Adrenal gland (tissue), 12 donors: ENCODE results near the gene NRXN3. TPM values are rescaled to one million over a fixed set of nuclear protein-coding genes. Genes with fewer than 3 reads are reported as not detected.

ENCODE experiments used
- DNase-seq, 7 donors: peaks; one replicate each; pipeline ENCODE4 v3.0.0-alpha.2; 2019 to 2020
- H3K27ac ChIP-seq, 5 donors: fragments of 200-600 bp; sonication (generic) in 4 of 5; 1 replicate in 3 of 5; 2 replicates in 2 of 5; pipeline versions ENCODE4 v1.5.1 to v1.8.0; 2016 to 2020; ENCODE audit warnings: mild to moderate bottlenecking in 1 of 5
- H3K27me3 ChIP-seq: fragments of 200-600 bp; 2 replicates; pipeline ENCODE4 v1.8.0; 2021
- H3K36me3 ChIP-seq, 2 donors: fragments of 200-600 bp; replicated peaks in 1 of 2; 1 replicate in 1 of 2; 2 replicates in 1 of 2; pipeline versions ENCODE4 v1.5.1 to v1.8.0; 2018 to 2022
- H3K4me1 ChIP-seq, 2 donors: fragments of 200-600 bp; replicated peaks in 1 of 2; 1 replicate in 1 of 2; 2 replicates in 1 of 2; pipeline versions ENCODE4 v1.5.1 to v1.8.0; 2018 to 2021
- H3K4me3 ChIP-seq, 4 donors: fragments of 200-600 bp; sonication (generic) in 3 of 4; one replicate each; pipeline ENCODE4 v1.5.1; 2016 to 2018
- H3K9me3 ChIP-seq, 3 donors: fragments of 200-600 bp; sonication (generic) in 1 of 3; replicated peaks in 1 of 3; 1 replicate in 2 of 3; 2 replicates in 1 of 3; pipeline versions ENCODE4 v1.5.1 to v1.8.0; 2016 to 2021
- CTCF ChIP-seq, 6 experiments: fragments of 450-650 bp in 4 of 6; fragments of 200-600 bp in 2 of 6; sonication (generic) in 1 of 6; IDR thresholded peaks; 1 replicate in 5 of 6; 2 replicates in 1 of 6; pipeline versions ENCODE4 v1.5.1 to v1.8.0; 2016 to 2021; ENCODE audit warnings: antibody characterized with exemption in 6 of 6, mild to moderate bottlenecking in 2 of 6, moderate library complexity in 1 of 6
- POLR2A ChIP-seq, 2 donors: fragments of 450-650 bp; IDR thresholded peaks; one replicate each; pipeline ENCODE4 v1.6.1; 2017; ENCODE audit warnings: antibody characterized with exemption in 2 of 2, mild to moderate bottlenecking in 2 of 2, moderate library complexity in 1 of 2
- WGBS, 4 donors: extraction: QIAGEN DNeasy Blood & Tissue Kit in 2 of 4; methylation state at CpG; one replicate each; pipeline versions ENCODE4 v1.1.5 to v1.1.7; 2013 to 2017; 5-methylcytosine and 5-hydroxymethylcytosine counted together
- intact Hi-C, 2 donors: fragments of 100-400 bp; cut with DNase I; formaldehyde crosslinking; loops; one replicate each; pipeline versions ENCODE4 v1.14.1 to v1.15.0; 2022 to 2023
- polyA plus RNA-seq, 3 donors: library from polyadenylated mRNA; stranded (reverse); fragments of 200-250 nt in 2 of 3; fragments of 350-450 nt in 1 of 3; fragmentation: Illumina TruSeq in 1 of 3; extraction: RNeasy Lipid Tissue Mini Kit (QIAGEN cat#74804) in 1 of 3; gene quantifications; one replicate each; pipeline ENCODE4 v1.2.3, GENCODE V29; 2013 to 2014
- total RNA-seq, 9 donors: library from RNA; depleted of rRNA in 4 of 9; stranded (reverse); fragments of >200 nt in 4 of 9; fragments of 120-200 nt in 1 of 9; fragmentation: NEBNext Ultra II Directional in 1 of 9; extraction: Animal tissue kit (Norgen Biotek cat#: 25700) in 1 of 9; gene quantifications; one replicate each; pipeline versions ENCODE4 v1.1.0 to v1.2.4, GENCODE V29; 2013 to 2023
- donor health status: healthy with polysubstance abuse.
- donor health status: Bipolar disorder and iron deficiency.
- donor health status: DM: yes; HTN: yes; CAD: no.
- donor health status: DM: no; HTN: no; CAD: no.
- donor health status: DM: no; HTN: no; CAD: no.
- donor health status: DM: yes; HTN: yes; CAD: no.

NRXN3 gene
- total and polyA plus RNA-seq, 12 donors = 0.09 to 8.5 (median 1.6) TPM

- Histone ChIP-seq H3K4me1 (no peaks in the 10 kb centered on the region), H3K36me3 (no peaks in the 10 kb centered on the region), H3K9me3 (no peaks in the 10 kb centered on the region), H3K27ac (no peak overlapping the region), H3K4me3 (no peak overlapping the region), H3K27me3 (no peaks in the 10 kb centered on the region)
- DNase-seq = no peak
- TF ChIP-seq POLR2A (IDR thresholded peaks at IDR 0.05) (no peak), CTCF (IDR thresholded peaks at IDR 0.05) (no peak)
- 79 to 83% (median 81%) methylated on average over 5 of the region's 5 CpGs for WGBS, 4 donors
- intact Hi-C loops = no loop called here
Observed at GRCh38 chr14:79473651-79474050, 1303.5 kb downstream of the NRXN3 start.

DNA sequence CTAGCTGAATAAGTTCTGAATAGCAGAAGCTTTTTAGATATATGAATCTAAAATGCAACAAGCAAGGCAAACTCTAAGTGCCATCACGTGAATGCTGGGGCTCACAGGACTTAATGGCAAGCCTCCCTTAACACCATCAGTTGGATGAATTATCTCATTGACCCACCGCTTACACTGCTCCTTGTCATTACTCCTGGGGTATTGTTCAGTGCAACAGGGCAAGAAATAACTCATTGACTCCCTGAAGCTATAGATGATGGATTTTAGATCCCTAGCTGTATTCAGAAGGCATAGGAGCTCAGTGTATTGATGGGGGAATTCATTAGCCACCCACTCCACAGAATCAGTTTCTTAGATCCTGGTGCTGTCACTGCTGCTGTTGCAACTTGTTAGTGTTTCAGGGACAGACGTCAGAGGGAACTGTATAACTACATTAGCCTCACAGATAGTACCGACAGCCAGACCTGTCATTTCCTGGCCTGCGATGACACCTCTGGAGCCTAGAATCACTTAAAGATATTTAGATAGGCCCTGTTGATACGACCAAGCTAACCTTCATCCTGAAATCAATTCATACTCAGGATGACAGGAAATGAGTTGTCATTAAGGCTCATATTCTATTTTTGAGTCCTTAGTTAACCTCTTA, 1305.8 kb downstream of the NRXN3 start:
- no peaks in the 10 kb centered on the region for H3K9me3 ChIP-seq
- H3K27ac ChIP-seq = no peak overlapping the region
- H3K36me3 ChIP-seq = no peaks in the 10 kb centered on the region
- TF ChIP-seq CTCF (IDR thresholded peaks at IDR 0.05) = no peak
- no peak for TF ChIP-seq POLR2A (IDR thresholded peaks at IDR 0.05)
- no peak overlapping the region for H3K4me3 ChIP-seq
- DNase-seq = peak in 1 of 7 donors; percentile 82
- no peaks in the 10 kb centered on the region for H3K4me1 ChIP-seq
- H3K27me3 ChIP-seq = no peaks in the 10 kb centered on the region
- 50 to 65% (median 61%) methylated on average over 6 of the region's 6 CpGs for WGBS, 4 donors
- intact Hi-C loops = no loop called here

- Histone ChIP-seq H3K9me3 (no peaks in the 10 kb centered on the region), H3K27ac (no peak overlapping the region), H3K27me3 (no peaks in the 10 kb centered on the region), H3K36me3 (no peaks in the 10 kb centered on the region), H3K4me1 (no peaks in the 10 kb centered on the region), H3K4me3 (no peak overlapping the region)
- no peak for DNase-seq
- no peak for TF ChIP-seq CTCF (IDR thresholded peaks at IDR 0.05)
- TF ChIP-seq POLR2A (IDR thresholded peaks at IDR 0.05) = no peak
- 80 to 91% (median 86%) methylated on average over 2 of the region's 2 CpGs for WGBS, 4 donors
- intact Hi-C loops = no loop called here
Observed at GRCh38 chr14:79476552-79476951, 1306.4 kb downstream of the NRXN3 start.

GRCh38 chr14:79480212-79480611, 1310.0 kb downstream of the NRXN3 start:
- Histone ChIP-seq H3K27me3 (no peaks in the 10 kb centered on the region), H3K4me1 (no peaks in the 10 kb centered on the region), H3K27ac (no peak overlapping the region), H3K4me3 (no peak overlapping the region), H3K36me3 (no peaks in the 10 kb centered on the region), H3K9me3 (no peaks in the 10 kb centered on the region)
- 78 to 92% (median 83%) methylated on average over 5 of the region's 5 CpGs for WGBS, 4 donors
- intact Hi-C loops = no loop called here
- DNase-seq = no peak
- TF ChIP-seq POLR2A (IDR thresholded peaks at IDR 0.05) = no peak
- no peak for TF ChIP-seq CTCF (IDR thresholded peaks at IDR 0.05)
